Glomerular endothelial cell (primary cell): ENCODE data around the gene OR4C46. TPM values are rescaled to one million over a fixed set of nuclear protein-coding genes. Genes with fewer than 3 reads are reported as not detected.
"Not testable (repeated sequence)": the region's sequence is repeated elsewhere in the genome, so short reads cannot be mapped to it uniquely, and the experiment has no call there.

Experiments
- DNase-seq: peaks from one replicate; pipeline ENCODE4 v3.0.0-alpha.2; 2011; ENCODE audit warnings: low read depth, low spot score; ENCODE audit errors: extremely low read depth
- total RNA-seq: library from RNA; depleted of rRNA; stranded (reverse); fragments of >200 nt; gene quantifications from 2 replicates; pipeline ENCODE4 v1.2.3, GENCODE V29; 2015

OR4C46 gene
- not detected in 2 replicates for total RNA-seq

DNA sequence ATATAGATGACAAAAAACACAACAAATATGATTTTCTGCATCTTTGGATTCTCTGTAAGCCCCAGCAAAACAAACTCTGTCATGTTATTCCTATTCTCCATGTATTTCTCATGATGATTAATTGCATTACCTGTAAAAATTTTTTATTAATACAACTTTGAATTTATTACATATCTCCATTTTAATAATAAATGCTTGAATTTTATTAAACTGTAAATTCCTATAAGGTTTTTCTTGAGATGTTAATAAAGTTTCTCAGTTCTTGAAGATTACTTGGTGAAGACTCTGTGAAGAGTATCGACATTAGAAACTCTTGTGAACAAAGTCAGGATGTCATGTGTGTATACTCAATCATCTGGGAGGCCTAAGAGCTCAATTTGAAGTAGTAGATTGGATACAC lies at the start of gene OR4C46:
OR4C46 (minus strand) TSS at position 101 of the 400 bp plus-strand sequence; CDS start at position 101, 0 bp downstream.
- no peak for DNase-seq

GRCh38 chr11:54645606-54646005 lies 41.8 kb upstream of the OR4C46 start:
- not testable (repeated sequence) for DNase-seq

DNA sequence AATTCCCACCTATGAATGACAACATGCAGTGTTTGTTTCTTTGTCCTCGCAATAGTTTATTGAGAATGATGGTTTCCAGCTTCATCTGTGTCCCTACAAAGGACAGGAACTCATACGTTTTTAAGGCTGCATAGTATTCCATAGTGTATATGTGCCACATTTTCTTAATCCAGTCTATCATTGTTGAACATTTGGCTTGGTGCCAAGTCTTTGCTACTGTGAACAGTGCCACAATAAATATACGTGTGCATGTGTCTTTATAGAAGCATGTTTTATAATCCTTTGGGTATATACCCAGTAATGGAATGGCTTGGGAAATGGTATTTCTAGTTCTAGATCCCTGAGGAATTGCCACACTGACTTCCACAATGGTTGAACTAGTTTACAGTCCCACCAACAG lies 42.4 kb downstream of the OR4C46 start:
- not testable (repeated sequence) for DNase-seq

DNA sequence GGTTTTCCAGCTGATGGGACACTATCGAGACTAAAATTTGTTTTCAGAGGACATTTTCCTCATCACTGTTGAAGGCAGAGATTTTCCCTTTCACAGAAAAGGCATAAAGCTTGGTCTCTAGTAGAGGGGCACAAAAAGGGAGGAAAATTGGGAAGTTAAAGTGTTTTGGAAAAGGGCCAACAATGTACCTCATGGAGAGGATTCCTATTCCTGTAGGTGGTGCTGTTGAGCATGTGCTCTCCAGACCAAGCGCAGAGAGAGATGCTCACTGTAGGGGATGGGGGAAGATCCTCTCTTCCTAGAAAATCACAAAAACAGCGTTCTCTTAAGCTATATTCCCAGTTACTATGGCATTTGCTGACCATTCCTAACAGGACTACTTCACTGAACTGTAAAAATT lies 44.9 kb downstream of the OR4C46 start:
- no peak for DNase-seq

DNA sequence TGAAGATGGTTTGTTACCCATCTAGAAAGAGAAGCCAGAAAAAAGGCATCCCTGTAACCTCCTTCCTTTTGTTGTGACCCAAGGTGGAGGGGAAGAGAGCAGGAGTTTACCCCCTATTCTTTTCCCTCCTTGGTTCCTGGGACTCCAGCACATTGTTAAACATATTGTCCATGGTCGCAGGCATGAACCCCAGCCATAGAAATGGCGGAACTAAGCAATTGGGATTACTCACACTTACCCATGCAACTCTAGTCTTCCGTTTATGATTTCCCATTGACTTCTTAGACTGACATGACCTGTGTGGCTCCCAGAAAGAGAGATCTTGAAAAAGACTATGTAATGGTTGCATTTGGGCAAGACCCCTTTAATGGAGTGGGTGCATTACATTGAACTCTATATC lies 45.4 kb downstream of the OR4C46 start:
- no peak for DNase-seq

Other genes starting within 250 kb of the OR4C46 start
- gene OR4A5, start 102.8 kb upstream of the OR4C46 start, total RNA-seq, result not detected in 2 replicates